GM19395 (cell line): Measurements from ENCODE around the gene TRAF4.

ENCODE experiments used
- ATAC-seq: cut with Tn5 transposase; IDR thresholded peaks from one replicate; pipeline ENCODE4 v1.9.1; 2021; ENCODE audit warnings: mild to moderate bottlenecking, moderate library complexity; ENCODE audit not compliant: unreplicated experiment

TRAF4 gene, protein sequence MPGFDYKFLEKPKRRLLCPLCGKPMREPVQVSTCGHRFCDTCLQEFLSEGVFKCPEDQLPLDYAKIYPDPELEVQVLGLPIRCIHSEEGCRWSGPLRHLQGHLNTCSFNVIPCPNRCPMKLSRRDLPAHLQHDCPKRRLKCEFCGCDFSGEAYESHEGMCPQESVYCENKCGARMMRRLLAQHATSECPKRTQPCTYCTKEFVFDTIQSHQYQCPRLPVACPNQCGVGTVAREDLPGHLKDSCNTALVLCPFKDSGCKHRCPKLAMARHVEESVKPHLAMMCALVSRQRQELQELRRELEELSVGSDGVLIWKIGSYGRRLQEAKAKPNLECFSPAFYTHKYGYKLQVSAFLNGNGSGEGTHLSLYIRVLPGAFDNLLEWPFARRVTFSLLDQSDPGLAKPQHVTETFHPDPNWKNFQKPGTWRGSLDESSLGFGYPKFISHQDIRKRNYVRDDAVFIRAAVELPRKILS

DNA sequence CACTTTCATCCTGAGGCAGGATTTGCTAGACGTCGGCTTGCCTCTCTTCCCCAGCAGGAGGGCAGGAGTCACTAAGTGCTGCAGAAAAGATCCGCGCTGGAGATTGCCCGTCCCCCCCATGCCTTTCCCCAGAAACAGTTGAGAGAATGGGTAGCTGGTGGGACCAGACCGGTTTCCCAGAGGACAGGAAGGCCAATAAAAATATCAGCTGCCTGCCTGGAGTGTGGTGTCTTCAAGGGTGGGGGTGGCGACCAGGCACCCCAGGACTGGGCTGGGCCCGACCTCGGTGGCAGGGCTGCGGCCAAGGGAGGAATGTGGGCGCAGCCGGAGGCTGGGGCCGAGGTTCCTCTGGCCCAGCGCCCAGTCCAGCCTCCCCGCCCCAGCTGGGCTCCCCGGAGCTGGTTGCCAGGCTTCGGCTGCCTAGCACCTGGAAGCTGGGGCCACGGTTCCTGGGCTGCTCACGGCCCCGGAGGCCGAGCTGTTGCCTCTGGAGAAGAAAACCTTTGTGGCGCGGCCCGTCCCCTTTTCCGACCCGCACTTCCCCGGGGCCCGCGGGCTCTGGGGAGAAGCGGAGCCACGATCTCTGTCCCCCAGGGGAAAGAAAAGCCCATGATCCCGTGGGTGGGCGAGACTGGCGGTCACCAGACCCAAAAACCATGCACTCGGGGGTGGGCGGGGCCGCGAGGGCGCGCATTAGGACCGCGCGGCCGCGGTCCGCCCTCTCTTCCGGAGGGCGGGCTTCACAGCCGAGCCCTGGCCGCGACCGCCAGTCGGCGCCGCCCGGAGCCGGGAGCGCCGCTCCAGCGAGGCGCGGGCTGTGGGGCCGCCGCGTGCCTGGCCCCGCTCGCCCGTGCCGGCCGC lies at the start of gene TRAF4:
Gene TRAF4 (plus strand): TSS at position 769 of the 861 bp plus-strand sequence. CDS start 102 bp downstream, outside the sequence.
- peak; percentile 45 for ATAC-seq

DNA sequence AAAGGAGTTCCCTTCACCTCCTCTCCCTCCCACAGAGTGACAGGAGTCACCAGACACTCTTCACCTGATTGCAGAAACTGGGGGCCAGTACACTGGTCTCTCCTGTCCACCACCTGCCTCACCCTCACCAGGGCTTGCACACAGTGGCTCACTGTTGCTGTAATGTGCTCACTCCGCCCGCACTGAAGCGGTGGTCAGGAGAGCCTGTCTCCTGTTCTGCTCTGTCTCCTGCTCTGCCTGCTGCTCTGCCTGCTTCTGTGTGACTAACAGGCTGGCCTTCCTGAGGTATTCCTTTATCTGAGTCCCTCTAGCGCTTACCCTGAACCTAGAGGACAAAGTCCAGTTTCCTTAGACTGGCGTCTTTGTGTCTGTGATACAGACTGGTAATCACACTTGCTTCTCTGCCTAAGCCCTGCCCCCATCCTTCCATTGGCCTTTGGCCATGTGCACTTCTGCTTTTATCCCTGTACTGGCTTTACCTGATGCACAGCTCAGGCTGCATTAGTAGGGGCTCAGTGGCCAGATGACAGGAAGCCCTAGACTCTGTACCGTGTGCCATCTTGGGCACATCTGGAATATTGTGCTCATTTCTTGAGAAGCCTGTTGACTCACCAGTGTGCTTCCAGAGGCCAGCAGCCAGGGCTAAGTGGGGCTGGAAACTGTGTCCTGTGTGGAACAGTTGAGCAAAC lies 45.4 kb upstream of the TRAF4 start:
- ATAC-seq, result no peak

DNA sequence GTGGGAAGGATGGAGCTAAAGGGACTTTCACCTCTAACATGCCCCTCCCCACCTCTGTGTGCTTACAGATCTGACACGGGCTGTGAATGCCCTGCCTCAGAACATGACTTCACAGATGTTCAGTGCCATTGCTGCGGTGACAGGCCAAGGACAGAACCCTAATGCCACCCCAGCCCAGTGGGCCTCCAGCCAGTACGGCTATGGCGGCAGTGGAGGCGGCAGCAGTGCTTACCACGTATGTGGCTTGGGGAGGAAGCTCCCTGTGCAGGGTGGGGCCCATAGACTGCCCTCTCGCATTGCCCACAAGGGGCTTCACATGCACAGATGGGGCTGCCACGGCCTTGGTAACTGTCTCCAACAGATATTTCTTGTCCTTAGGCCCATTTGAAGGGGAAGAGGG lies 43.5 kb upstream of the TRAF4 start:
- ATAC-seq, result no peak

DNA sequence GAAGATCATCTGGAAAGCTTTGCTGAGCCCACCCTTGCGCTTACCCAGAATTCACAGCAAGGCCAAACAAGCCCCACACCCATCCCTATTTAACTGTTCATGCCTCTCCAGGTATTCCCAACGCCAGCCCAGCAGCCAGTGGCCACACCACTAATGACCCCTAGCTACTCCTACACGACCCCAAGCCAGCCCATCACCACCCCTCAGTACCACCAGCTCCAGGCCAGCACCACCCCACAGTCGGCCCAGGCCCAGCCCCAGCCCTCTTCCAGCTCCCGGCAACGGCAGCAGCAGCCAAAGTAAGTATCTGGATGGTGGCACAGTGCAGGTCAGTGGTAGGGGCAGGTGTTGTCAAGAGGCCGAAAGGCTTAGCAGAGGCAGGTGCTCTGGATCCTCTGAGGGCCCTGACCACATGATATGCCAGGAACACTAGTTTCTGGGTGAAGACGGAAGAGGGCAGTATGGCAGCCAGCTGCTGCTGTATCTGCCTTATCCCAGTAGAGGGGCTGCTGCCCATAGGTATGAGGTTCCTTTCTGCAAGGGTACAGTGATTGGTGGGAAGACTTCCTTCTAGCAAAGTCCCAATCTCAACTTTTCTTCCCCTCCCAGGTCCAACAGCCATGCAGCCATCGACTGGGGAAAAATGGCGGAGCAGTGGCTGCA lies 42.9 kb upstream of the TRAF4 start:
- no peak for ATAC-seq

DNA sequence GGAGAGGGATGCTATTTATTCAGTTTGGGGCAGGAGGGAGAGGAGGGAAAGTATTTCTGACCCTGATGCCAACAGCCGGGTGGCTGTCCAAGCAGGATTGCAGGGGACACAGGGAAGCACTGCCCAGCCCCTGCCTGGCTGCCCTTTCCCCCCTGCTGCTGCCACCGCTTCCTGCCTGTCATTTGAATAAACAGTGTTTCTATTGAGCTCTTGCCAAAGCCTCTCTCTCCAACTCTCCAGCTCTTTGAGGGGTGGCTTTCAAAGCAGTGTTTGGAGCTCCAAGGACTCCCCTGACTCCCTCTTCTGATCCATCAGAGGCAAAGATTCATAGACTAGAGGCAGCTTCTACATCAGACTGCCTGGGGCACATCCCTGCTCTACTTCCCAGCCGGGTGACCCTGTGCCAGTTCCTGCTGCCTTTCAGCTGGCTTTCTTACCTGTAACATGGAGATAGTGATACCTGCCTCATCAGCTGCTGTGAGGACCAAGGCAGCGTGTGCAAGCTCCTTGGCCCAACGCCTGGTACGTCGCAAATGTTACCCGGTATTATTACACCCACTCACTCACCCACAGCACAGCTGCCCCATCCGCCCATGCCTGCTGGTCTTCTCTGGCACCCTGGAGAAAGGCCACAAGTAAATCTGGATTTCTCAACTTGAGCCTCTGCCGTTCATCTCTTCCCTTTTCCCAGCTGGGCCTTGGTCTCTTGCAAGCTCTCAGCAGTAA lies 41.6 kb upstream of the TRAF4 start:
- no peak for ATAC-seq

DNA sequence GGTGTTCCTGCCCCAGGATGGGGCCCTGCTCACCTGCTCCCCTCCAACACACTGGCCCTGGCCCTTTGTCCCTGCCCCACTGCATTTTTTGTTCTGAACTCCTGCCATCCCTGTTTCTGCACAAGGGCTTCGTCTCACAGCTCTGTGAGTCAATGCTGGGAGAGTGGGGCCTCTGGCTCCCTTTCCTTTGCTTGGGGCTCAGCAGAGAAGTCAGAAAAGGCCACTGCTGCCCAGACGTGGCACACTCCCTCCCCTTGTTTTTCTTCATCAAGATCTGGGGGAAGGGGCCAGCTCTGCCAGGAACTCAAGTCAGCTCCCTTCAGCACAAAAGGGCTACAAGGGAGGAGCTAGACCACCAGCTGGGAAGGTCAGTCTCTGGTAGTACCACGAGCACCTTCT lies 41.1 kb upstream of the TRAF4 start:
- no peak for ATAC-seq

DNA sequence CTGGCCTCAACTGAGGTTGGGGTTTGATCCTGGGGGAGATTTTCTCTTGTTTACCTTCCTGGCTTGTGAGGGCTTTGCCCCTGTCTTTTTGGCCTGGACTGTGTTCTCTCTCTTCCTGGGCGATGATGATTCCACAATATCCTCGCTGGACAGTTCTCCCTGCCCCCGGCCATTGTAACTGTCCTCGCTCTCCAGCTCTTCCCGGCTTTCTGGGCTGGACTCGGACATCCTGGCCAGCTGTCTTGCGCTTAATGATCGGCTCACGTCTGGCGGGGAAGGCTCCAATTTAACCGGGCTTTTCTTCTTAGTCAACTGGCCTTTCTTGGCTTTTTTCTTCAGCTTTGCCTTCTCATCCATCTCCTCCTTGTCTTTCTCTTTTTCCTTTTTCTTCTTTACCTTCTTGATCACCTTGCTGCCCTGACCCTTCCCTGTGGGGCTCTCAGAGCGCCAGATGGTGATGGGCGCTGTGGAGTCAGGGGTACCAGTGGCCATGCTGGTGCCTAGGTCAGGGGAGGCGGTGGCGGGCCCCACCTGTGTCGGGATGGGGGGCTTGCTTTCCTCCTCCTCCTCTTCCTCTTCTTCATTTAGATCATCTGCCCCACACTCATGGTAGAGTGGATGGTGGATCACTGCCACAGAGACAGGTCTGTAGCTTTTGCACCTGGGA lies 40.1 kb upstream of the TRAF4 start:
- ATAC-seq, result no peak

DNA sequence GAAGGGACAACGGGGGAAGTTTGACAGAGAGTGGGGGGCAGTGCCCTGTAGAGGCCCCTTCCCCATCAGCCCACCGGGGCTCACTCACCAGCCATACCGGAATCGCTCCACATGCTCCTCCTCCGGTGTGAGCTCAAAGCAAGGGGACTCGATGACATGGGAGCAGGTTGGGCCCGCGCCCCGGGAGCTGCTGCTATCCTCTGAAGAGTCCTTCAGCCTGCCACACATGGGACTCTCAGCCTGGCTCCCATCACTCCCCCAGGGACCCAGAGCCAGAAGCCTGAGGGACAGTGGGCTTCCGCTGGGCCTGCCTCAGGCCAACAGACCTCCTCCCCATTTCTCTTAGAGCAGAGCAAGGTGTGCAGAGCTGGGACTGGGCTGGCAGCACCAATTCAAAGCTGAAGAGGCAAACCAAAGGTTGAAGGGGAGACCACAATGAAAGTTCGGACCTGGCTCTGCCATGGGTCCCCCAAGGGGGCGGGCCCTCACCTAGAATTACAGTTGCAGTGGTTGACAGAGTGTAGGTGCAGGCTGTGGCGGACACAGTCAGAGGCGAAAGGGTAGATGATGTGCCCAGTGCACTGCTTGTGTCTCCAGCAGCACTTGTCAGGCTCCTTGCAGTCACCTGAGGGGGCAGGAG lies 39.5 kb upstream of the TRAF4 start:
- no peak for ATAC-seq

DNA sequence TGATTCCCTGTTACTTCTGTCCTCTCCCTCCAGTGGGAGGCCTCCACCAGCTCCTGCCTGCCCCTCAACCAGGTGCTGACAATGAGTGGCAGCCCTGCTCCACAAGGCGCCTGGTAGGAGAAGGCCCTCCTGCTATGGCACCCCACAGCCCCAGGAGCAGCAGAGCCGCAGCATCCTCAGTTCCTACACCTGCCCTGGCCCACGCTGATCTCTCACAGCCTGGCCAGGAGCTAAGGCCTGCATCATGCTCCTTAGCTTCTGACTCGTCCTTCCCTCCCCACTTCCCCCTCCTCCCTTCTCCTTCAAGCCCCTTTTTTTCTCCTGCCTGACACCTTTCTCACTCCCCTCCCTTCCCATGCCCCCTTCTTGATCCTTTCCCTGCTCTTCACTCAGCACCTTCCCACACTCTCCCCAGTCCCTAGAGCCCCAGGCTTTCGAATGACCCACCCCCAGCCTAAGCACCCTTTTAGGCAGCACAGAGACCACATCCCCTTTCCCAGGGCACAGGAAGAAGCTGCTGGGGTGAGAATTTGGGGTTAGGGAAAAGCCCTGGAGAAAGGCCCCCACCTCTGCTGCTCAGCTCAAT lies 38.6 kb upstream of the TRAF4 start:
- no peak for ATAC-seq

DNA sequence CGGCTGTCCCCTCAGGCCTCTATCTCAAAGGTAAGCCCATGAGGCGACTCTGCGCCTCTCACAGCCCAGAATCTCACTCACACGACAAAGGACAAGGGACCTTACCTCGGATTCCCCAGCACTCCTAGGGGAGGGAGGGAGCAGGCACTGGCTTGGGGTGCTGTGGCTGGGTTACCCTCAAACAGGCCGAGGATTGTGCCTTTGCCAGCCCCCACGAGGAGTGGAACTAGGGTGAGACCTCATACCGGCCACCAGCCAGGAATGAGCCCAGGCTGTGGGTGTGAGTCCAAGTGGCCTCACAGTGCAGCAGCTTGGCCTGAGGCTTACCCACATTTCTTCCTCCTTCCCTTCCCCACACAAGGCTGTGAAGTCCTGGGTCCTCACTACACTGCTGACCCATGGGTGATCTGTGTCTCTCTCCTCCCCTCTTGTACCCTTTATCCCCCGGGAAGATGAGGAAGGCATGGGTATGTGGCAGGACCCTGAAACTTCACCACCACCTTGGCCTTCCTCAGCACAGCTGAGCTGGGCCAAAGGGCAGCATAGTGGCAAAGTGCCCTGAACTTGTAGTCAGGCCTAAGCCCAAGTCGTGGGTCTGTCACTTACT lies 38.0 kb upstream of the TRAF4 start:
- ATAC-seq, result no peak

DNA sequence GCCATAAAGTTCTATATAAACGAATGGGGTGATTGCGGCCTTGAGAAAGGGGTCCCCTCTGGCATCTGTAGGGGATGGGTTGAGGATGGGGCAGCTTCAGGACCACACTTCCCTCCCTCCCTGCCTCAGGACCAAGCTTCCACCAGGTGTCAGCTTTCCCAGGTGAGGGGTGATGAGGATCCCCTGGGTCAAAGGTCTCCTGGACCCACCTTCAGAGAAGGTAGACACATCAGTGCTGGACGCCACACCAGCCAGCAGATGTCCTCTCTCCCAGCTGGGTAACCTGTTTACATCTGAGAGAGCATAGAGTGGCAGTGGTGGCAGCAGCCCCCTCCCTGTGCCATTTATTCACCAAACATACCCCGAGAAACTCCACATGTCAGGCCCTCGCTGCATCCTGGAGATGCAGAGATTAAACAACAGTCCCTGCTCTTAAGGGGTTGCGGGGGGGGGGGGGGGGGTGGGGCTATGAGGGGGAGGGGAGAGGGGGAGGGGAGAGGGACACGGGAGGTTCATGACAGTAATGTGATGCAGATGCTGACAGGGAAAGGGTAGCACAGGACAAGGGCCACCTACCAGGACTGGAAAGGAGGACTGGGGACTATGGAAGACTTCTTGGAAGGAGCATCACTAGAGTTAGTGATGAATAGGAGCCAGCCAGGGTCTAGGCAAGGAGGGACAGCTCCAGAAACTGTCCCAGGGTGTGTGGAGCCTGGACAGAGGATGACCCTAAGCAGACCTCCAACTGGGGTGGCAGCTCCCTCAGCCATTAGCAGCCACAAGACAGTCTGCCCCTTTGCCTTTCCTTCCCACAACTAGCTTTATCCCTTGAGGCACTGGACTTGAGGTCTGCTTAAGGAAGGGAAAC lies 37.1 kb upstream of the TRAF4 start:
- ATAC-seq, result no peak

DNA sequence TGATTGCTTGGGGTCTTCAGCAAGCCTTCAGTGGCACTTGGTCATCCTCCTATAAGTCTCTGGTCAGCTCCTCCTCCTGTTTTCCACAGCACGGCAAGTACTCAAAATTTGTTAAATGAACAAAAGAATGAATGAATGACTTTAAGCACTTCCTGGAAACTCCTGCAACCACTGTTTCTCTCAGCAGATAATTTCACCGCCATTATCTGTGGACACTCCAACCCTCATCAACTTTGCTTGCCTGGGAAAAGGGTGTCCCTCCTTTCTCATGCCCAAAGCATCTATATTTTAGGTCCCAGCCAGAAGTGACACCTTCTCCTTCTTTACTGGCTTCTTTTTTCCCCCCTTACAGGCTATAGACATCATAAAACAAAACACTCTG lies 36.5 kb upstream of the TRAF4 start:
- ATAC-seq, result no peak

DNA sequence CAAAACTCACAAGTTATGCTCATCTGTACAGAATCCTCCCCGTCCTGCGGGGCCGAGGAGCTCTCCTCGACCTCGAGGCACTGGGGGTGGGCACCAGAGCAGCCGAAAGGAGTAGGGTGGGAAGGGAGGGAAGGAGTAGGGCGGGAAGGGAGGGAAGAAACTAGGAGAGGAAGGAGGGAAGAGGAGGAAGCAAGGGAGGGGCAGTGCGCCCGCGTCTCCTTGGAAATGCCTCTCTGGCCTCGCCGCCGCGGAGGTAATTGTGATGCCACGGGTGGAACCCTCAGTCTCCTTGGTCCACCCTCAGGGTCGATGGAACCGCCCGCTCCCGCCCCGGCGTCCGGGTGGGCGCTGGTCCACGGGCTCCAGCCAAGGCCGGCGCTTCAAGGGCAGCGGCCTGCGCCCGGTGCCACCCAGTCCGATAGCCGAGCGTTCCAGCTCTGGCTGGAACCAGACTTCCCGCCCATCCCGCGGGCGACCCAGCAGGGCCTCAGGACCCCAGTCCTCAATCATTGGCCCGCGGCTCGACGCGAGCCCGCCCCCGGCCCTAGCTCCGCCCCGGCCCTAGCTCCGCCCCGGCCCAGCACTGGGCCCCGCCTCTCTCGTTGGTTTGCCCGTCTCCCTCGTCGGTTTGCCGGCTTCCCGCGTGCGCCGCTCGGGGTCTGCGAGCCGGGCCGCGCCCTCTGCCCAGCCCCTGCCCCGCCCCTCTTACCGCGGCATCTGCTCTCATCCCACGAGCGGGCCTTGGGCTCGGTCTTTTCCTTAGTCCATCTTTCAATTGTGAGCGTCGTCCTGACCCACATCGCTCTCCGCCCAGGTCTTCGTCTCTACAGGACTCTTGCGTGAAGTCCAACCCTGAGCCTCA lies 32.7 kb upstream of the TRAF4 start:
- ATAC-seq, result peak; percentile 80

DNA sequence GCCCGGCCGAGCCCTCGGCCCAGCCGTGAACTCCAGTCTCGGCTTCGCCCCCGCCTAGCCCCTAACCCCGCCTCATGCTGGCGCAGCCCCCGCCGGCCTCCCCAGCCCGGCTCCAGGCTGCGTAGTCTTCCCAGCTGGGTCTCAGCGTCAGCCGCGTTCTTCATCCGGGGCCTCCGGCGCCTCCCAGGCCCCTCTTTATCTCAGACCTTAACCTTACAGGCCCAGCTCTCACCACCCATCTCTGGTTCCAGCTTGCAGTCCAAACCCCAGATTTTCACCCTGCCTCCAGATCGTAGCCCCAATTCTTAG lies 32.1 kb upstream of the TRAF4 start, which contains the start of gene PROCA1:
Gene PROCA1 (minus strand): TSS at position 166 of the 309 bp plus-strand sequence. CDS start 228 bp downstream, outside the sequence.
- peak; percentile 34 for ATAC-seq

DNA sequence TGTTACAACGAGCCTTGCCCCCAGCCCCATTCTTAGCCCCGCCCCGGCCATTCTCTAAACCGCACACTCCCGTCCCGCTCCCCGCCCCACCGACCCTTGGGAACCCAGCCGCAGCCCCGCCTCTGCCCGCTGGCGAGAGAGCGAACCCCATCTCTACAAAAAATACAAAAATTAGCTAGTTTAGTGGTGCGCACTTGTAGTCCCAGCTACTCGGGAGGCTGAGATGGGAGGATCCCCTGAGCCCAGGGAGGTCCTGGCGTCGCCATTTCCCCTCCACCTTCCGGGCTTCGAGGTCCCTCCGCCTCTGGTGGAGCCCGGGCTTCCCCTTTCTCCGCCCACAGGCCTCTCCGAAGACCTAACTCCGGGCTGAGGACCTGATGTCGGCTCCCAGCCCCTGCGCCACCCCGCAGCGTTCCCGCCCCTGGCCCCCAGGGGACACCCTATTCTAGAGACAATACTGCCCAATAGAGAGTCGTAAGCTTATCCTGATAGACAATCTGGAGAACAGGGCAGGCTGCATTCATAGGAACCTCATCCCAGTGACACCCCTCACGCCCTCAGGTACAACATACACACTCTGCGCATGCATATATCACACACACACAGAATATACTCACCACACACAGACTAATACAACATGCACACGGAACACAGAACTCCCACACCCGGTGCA lies 31.6 kb upstream of the TRAF4 start:
- ATAC-seq, result peak; percentile 24
